ENCODE results near the gene FGD4.

DNA sequence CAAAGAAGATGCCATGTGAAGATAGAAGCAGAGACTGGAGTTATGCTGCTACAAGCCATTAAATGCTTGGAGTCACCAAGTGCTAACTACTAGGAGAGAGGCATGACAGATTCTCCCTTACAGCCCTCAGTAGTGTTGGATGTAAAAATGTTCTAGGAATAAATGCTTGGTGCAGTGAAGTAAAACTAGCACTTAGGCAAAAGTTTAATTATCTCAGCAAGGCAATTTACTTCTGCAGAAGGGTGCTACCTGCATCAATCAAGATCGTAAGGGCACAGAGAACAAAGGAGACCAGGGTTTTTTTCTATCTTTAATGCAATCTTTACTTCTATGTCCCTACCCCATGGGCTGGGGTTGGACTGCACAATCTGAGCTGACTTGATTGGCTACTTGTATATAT is 270.2 kb downstream of the FGD4 start:
- TF ChIP-seq, protein P1, sequence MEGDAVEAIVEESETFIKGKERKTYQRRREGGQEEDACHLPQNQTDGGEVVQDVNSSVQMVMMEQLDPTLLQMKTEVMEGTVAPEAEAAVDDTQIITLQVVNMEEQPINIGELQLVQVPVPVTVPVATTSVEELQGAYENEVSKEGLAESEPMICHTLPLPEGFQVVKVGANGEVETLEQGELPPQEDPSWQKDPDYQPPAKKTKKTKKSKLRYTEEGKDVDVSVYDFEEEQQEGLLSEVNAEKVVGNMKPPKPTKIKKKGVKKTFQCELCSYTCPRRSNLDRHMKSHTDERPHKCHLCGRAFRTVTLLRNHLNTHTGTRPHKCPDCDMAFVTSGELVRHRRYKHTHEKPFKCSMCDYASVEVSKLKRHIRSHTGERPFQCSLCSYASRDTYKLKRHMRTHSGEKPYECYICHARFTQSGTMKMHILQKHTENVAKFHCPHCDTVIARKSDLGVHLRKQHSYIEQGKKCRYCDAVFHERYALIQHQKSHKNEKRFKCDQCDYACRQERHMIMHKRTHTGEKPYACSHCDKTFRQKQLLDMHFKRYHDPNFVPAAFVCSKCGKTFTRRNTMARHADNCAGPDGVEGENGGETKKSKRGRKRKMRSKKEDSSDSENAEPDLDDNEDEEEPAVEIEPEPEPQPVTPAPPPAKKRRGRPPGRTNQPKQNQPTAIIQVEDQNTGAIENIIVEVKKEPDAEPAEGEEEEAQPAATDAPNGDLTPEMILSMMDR (IDR thresholded peaks at IDR 0.05): no peak
- TF ChIP-seq POLR2A (IDR thresholded peaks at IDR 0.05; ENCODE audit: low read depth) (no peak), POLR2AphosphoS5 (IDR thresholded peaks at IDR 0.05) (no peak), EP300 (IDR thresholded peaks at IDR 0.05) (no peak)
